K562 (cell line): Measurements from ENCODE around the gene CNTROB.

Experiments used
- CEBPB ChIP-seq: fragments of 450-650 bp; IDR thresholded peaks from 2 replicates; pipeline ENCODE4 v1.6.1; 2016; ENCODE audit warnings: missing genetic modification characterization, missing compliant biosample characterization
- E2F3 ChIP-seq: fragments of 250-450 bp; sonication (Bioruptor Pico); IDR thresholded peaks from 2 replicates; pipeline ENCODE4 v1.4.0; 2020; ENCODE audit warnings: mild to moderate bottlenecking

GRCh38 chr17:7961421-7961820 is 29.4 kb downstream of the CNTROB start:
- TF ChIP-seq E2F3 (CRISPR knock-in tag) (no peak), CEBPB (tag) (no peak)
